Adrenal gland (tissue), 12 donors: ENCODE data around the gene MICALL1. TPM values are rescaled to one million over a fixed set of nuclear protein-coding genes. Genes with fewer than 3 reads are reported as not detected.
A peak's percentile ranks its signal among the peaks of the same experiment; 100 is the strongest.

Experiments used
- DNase-seq, 7 donors: peaks; one replicate each; pipeline ENCODE4 v3.0.0-alpha.2; 2019 to 2020
- H3K27ac ChIP-seq, 5 donors: fragments of 200-600 bp; sonication (generic) in 4 of 5; 1 replicate in 3 of 5; 2 replicates in 2 of 5; pipeline versions ENCODE4 v1.5.1 to v1.8.0; 2016 to 2020; ENCODE audit warnings: mild to moderate bottlenecking in 1 of 5
- H3K27me3 ChIP-seq: fragments of 200-600 bp; 2 replicates; pipeline ENCODE4 v1.8.0; 2021
- H3K36me3 ChIP-seq, 2 donors: fragments of 200-600 bp; replicated peaks in 1 of 2; 1 replicate in 1 of 2; 2 replicates in 1 of 2; pipeline versions ENCODE4 v1.5.1 to v1.8.0; 2018 to 2022
- H3K4me1 ChIP-seq, 2 donors: fragments of 200-600 bp; replicated peaks in 1 of 2; 1 replicate in 1 of 2; 2 replicates in 1 of 2; pipeline versions ENCODE4 v1.5.1 to v1.8.0; 2018 to 2021
- H3K4me3 ChIP-seq, 4 donors: fragments of 200-600 bp; sonication (generic) in 3 of 4; one replicate each; pipeline ENCODE4 v1.5.1; 2016 to 2018
- H3K9me3 ChIP-seq, 3 donors: fragments of 200-600 bp; sonication (generic) in 1 of 3; replicated peaks in 1 of 3; 1 replicate in 2 of 3; 2 replicates in 1 of 3; pipeline versions ENCODE4 v1.5.1 to v1.8.0; 2016 to 2021
- CTCF ChIP-seq, 6 experiments: fragments of 450-650 bp in 4 of 6; fragments of 200-600 bp in 2 of 6; sonication (generic) in 1 of 6; IDR thresholded peaks; 1 replicate in 5 of 6; 2 replicates in 1 of 6; pipeline versions ENCODE4 v1.5.1 to v1.8.0; 2016 to 2021; ENCODE audit warnings: antibody characterized with exemption in 6 of 6, mild to moderate bottlenecking in 2 of 6, moderate library complexity in 1 of 6
- POLR2A ChIP-seq, 2 donors: fragments of 450-650 bp; IDR thresholded peaks; one replicate each; pipeline ENCODE4 v1.6.1; 2017; ENCODE audit warnings: antibody characterized with exemption in 2 of 2, mild to moderate bottlenecking in 2 of 2, moderate library complexity in 1 of 2
- WGBS, 4 donors: extraction: QIAGEN DNeasy Blood & Tissue Kit in 2 of 4; methylation state at CpG; one replicate each; pipeline versions ENCODE4 v1.1.5 to v1.1.7; 2013 to 2017; 5-methylcytosine and 5-hydroxymethylcytosine counted together
- intact Hi-C, 2 donors: fragments of 100-400 bp; cut with DNase I; formaldehyde crosslinking; loops; one replicate each; pipeline versions ENCODE4 v1.14.1 to v1.15.0; 2022 to 2023
- polyA plus RNA-seq, 3 donors: library from polyadenylated mRNA; stranded (reverse); fragments of 200-250 nt in 2 of 3; fragments of 350-450 nt in 1 of 3; fragmentation: Illumina TruSeq in 1 of 3; extraction: RNeasy Lipid Tissue Mini Kit (QIAGEN cat#74804) in 1 of 3; gene quantifications; one replicate each; pipeline ENCODE4 v1.2.3, GENCODE V29; 2013 to 2014
- total RNA-seq, 9 donors: library from RNA; depleted of rRNA in 4 of 9; stranded (reverse); fragments of >200 nt in 4 of 9; fragments of 120-200 nt in 1 of 9; fragmentation: NEBNext Ultra II Directional in 1 of 9; extraction: Animal tissue kit (Norgen Biotek cat#: 25700) in 1 of 9; gene quantifications; one replicate each; pipeline versions ENCODE4 v1.1.0 to v1.2.4, GENCODE V29; 2013 to 2023
- donor health status: healthy with polysubstance abuse.
- donor health status: Bipolar disorder and iron deficiency.
- donor health status: DM: yes; HTN: yes; CAD: no.
- donor health status: DM: no; HTN: no; CAD: no.
- donor health status: DM: no; HTN: no; CAD: no.
- donor health status: DM: yes; HTN: yes; CAD: no.

Gene MICALL1
- total and polyA plus RNA-seq, 12 donors = 5.7 to 25.2 (median 17.1) TPM

GRCh38 chr22:37968452-37969251, 62.6 kb downstream of the MICALL1 start:
- Histone ChIP-seq H3K4me3 (no peak overlapping the region), H3K27ac (no peak overlapping the region), H3K9me3 (no peaks in the 10 kb centered on the region), H3K36me3 (peaks cover 0 to 24% of the 10 kb centered on the region in 2 donors), H3K4me1 (no peaks in the 10 kb centered on the region), H3K27me3 (no peaks in the 10 kb centered on the region)
- 90 to 94% (median 93%) methylated on average over 5 of the region's 5 CpGs for WGBS, 4 donors
- intact Hi-C loops = loop anchor here (10.0 kb wide), 2 partner anchors 64 to 154 kb away; partner anchors contain the start of gene MICALL1 (in 1 of the 2)
- TF ChIP-seq POLR2A (IDR thresholded peaks at IDR 0.05) = no peak
- TF ChIP-seq CTCF (IDR thresholded peaks at IDR 0.05) = no peak
- no peak for DNase-seq

- WGBS, 4 donors = 97 to 98% (median 97%) methylated on average over 4 of the region's 4 CpGs
- H3K27me3 ChIP-seq = no peaks in the 10 kb centered on the region
- no peaks in the 10 kb centered on the region for H3K4me1 ChIP-seq
- no peak overlapping the region for H3K4me3 ChIP-seq
- intact Hi-C loops = no loop called here
- no peak overlapping the region for H3K27ac ChIP-seq
- DNase-seq = no peak
- peaks cover 0 to 24% of the 10 kb centered on the region in 2 donors for H3K36me3 ChIP-seq
- TF ChIP-seq CTCF (IDR thresholded peaks at IDR 0.05) (no peak), POLR2A (IDR thresholded peaks at IDR 0.05) (no peak)
- H3K9me3 ChIP-seq = no peaks in the 10 kb centered on the region
These were observed 64.8 kb downstream of the MICALL1 start for GRCh38 chr22:37970864-37971263.

GRCh38 chr22:37971475-37972434, 65.7 kb downstream of the MICALL1 start:
- no peak for DNase-seq
- intact Hi-C loops = no loop called here
- no peaks in the 10 kb centered on the region for H3K27me3 ChIP-seq
- no peak overlapping the region for H3K27ac ChIP-seq
- no peaks in the 10 kb centered on the region for H3K9me3 ChIP-seq
- no peaks in the 10 kb centered on the region for H3K4me1 ChIP-seq
- H3K36me3 ChIP-seq = peaks cover 0 to 21% of the 10 kb centered on the region in 2 donors
- TF ChIP-seq CTCF (IDR thresholded peaks at IDR 0.05) (no peak), POLR2A (IDR thresholded peaks at IDR 0.05) (no peak)
- no peak overlapping the region for H3K4me3 ChIP-seq
- 76 to 84% (median 81%) methylated on average over 4 to 7 of the region's 7 CpGs for WGBS, 4 donors

- H3K27me3 ChIP-seq = no peaks in the 10 kb centered on the region
- 46 to 72% (median 65%) methylated on average over 2 to 3 of the region's 3 CpGs for WGBS, 4 donors
- TF ChIP-seq CTCF (IDR thresholded peaks at IDR 0.05) = no peak
- no peak for TF ChIP-seq POLR2A (IDR thresholded peaks at IDR 0.05)
- peaks cover 0 to 13% of the 10 kb centered on the region in 2 donors for H3K36me3 ChIP-seq
- no peak overlapping the region for H3K4me3 ChIP-seq
- H3K4me1 ChIP-seq = no peaks in the 10 kb centered on the region
- peak in 2 of 7 donors; percentile 33 to 35 for DNase-seq
- no peaks in the 10 kb centered on the region for H3K9me3 ChIP-seq
- intact Hi-C loops = no loop called here
- H3K27ac ChIP-seq = no peak overlapping the region
These were observed 66.4 kb downstream of the MICALL1 start for GRCh38 chr22:37972527-37972926.
